ENCODE data around the gene CORIN.

CORIN gene

DNA sequence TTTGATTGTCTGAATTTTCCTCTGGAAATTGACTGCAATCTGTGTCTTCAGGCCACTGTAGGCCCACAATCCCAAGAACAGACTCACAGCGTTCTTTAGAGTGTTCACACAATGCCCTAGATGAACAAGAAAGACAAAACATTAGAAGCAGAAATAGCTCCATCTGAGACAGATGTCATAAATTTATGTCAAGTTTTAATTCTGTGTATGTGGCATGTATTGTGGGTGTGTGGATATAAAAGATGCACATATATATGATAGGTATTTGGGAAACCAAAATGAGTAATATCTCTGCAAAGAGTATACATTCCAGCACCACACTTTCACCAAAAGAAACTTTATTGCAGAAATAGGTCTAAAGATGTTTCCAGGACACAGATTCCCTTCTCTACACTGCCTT lies 176.1 kb downstream of the CORIN start:
- Histone ChIP-seq H4K20me1 (ENCODE audit: insufficient read depth) (no peaks in the 10 kb centered on the region), H3K27me3 (ENCODE audit: insufficient read depth, low read depth) (no peaks in the 10 kb centered on the region), H3K9ac (no peak overlapping the region), H3K36me3 (ENCODE audit: insufficient read depth) (no peaks in the 10 kb centered on the region), H3K4me3 (IDR thresholded peaks at IDR 0.05; ENCODE audit: insufficient read depth, low read depth, low read length) (no peak overlapping the region), H3K79me2 (ENCODE audit: insufficient read depth, low read depth) (no peaks in the 10 kb centered on the region), H3K27ac (no peak overlapping the region), H2AFZ (ENCODE audit: low read depth) (no peak overlapping the region), H3K4me2 (no peak overlapping the region), H3K4me1 (ENCODE audit: low read depth, poor library complexity, severe bottlenecking) (no peaks in the 10 kb centered on the region)
- TF ChIP-seq, protein P1, sequence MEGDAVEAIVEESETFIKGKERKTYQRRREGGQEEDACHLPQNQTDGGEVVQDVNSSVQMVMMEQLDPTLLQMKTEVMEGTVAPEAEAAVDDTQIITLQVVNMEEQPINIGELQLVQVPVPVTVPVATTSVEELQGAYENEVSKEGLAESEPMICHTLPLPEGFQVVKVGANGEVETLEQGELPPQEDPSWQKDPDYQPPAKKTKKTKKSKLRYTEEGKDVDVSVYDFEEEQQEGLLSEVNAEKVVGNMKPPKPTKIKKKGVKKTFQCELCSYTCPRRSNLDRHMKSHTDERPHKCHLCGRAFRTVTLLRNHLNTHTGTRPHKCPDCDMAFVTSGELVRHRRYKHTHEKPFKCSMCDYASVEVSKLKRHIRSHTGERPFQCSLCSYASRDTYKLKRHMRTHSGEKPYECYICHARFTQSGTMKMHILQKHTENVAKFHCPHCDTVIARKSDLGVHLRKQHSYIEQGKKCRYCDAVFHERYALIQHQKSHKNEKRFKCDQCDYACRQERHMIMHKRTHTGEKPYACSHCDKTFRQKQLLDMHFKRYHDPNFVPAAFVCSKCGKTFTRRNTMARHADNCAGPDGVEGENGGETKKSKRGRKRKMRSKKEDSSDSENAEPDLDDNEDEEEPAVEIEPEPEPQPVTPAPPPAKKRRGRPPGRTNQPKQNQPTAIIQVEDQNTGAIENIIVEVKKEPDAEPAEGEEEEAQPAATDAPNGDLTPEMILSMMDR (conservative IDR thresholded peaks at IDR 0.05; ENCODE audit: low read depth, low read length): no peak

DNA sequence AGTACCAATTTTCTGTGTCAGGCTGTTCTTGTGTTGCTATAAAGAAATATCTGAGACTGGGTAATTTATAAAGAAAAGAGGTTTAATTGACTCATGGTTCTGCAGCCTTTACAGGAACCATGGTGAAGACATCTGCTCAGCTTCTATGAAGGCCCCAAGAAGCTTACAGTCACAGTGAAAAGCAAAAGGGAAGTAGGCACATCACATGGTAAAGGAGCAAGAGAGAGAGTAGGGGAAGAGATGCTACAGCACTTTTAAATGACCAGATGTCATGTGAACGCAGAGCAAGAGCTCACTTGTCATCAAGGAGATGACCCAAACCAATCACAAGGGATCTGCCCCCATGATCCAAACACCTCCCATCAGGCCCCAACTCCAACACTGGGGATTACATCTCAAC lies 178.5 kb downstream of the CORIN start:
- Histone ChIP-seq H3K79me2 (ENCODE audit: insufficient read depth, low read depth) (no peaks in the 10 kb centered on the region), H3K4me3 (IDR thresholded peaks at IDR 0.05; ENCODE audit: insufficient read depth, low read depth, low read length) (no peak overlapping the region), H3K9ac (no peak overlapping the region), H4K20me1 (ENCODE audit: insufficient read depth) (no peaks in the 10 kb centered on the region), H3K27me3 (ENCODE audit: insufficient read depth, low read depth) (no peaks in the 10 kb centered on the region), H2AFZ (ENCODE audit: low read depth) (no peak overlapping the region), H3K4me2 (no peak overlapping the region), H3K36me3 (ENCODE audit: insufficient read depth) (no peaks in the 10 kb centered on the region), H3K27ac (no peak overlapping the region), H3K4me1 (ENCODE audit: low read depth, poor library complexity, severe bottlenecking) (no peaks in the 10 kb centered on the region)
- TF ChIP-seq, protein P1 (conservative IDR thresholded peaks at IDR 0.05; ENCODE audit: low read depth, low read length): no peak

- Histone ChIP-seq H3K27ac (no peak overlapping the region), H3K9ac (no peak overlapping the region), H3K79me2 (ENCODE audit: insufficient read depth, low read depth) (no peaks in the 10 kb centered on the region), H3K4me2 (no peak overlapping the region), H3K4me1 (ENCODE audit: low read depth, poor library complexity, severe bottlenecking) (no peaks in the 10 kb centered on the region), H3K36me3 (ENCODE audit: insufficient read depth) (no peaks in the 10 kb centered on the region), H2AFZ (ENCODE audit: low read depth) (no peak overlapping the region), H3K4me3 (IDR thresholded peaks at IDR 0.05; ENCODE audit: insufficient read depth, low read depth, low read length) (no peak overlapping the region), H3K27me3 (ENCODE audit: insufficient read depth, low read depth) (no peaks in the 10 kb centered on the region), H4K20me1 (ENCODE audit: insufficient read depth) (no peaks in the 10 kb centered on the region)
- TF ChIP-seq, protein P1 (conservative IDR thresholded peaks at IDR 0.05; ENCODE audit: low read depth, low read length): no peak
Measured at GRCh38 chr4:47654972-47655693, 182.7 kb downstream of the CORIN start.

DNA sequence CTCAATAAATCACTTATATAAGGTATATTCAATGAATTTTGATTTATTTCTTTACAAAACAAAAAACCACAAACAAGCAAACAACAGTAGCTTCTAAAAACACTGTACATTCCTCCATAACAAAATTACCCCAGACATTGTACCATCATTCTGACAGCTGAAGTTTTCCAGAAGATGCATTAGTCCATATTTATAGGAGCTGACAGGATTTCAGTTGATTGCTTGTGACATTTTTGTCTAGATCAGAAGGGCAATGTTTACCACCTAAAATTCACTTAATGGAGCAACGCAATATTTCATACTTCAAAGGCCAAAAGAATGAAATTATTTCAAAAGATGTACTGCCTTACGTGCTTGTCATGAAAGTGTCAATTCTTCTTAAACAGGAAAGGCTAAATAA lies 185.8 kb downstream of the CORIN start:
- Histone ChIP-seq H3K9ac (no peak overlapping the region), H3K27me3 (ENCODE audit: insufficient read depth, low read depth) (no peaks in the 10 kb centered on the region), H3K79me2 (ENCODE audit: insufficient read depth, low read depth) (no peaks in the 10 kb centered on the region), H3K4me3 (IDR thresholded peaks at IDR 0.05; ENCODE audit: insufficient read depth, low read depth, low read length) (no peak overlapping the region), H3K4me1 (ENCODE audit: low read depth, poor library complexity, severe bottlenecking) (no peaks in the 10 kb centered on the region), H3K4me2 (no peak overlapping the region), H4K20me1 (ENCODE audit: insufficient read depth) (no peaks in the 10 kb centered on the region), H3K27ac (no peak overlapping the region), H2AFZ (ENCODE audit: low read depth) (no peak overlapping the region), H3K36me3 (ENCODE audit: insufficient read depth) (no peaks in the 10 kb centered on the region)
- TF ChIP-seq, protein P1 (conservative IDR thresholded peaks at IDR 0.05; ENCODE audit: low read depth, low read length): no peak

Data from KMS-11 (cell line).